ENCODE measurements around the gene DEAF1. TPM values are rescaled to one million over a fixed set of nuclear protein-coding genes. Genes with fewer than 3 reads are reported as not detected.

The DEAF1 gene
- total and polyA plus RNA-seq, 10 of the 15 experiments (the other 5 are each of a cell fraction or from before 2014, with no cell fraction given), result 0.68 to 51.3 (median 25.9) TPM

DNA sequence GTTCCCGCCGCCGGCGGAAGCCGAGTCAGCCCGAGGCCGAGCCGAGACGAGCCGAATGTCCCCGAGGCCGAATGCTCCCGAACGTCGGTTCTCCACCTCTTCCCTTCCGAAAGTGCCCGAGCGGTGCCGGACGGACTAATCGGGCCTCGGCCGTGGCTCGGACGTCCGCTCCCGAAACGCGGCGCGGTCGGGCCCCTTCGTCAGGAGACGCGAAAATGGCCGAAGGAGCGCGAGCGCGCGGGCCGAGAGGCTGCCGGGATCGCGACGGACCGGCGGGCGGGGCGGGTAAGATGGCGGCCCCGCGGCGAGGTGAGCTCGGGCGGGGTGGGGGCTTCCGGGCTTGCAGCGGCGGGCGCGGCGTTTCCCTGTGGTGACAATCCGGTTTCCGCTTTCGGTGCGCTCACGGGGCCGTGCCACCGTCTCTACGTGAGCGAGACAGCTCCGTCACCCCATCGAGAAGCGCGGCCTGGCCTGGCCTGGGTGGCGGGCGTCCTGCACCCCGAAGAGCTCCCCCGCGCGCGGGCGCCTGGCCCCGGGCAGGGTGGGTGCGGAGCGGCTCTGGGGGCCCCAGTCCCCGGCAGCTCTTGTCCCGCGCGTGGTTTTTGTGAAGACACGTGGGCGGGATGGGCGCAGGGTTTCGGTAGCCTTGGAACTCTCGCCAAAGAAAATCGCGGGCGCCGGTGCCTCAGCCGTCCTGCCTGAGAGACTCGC is 671 bp upstream of the DEAF1 start, which contains the start of gene TMEM80 (continued):
- TF ChIP-seq, protein P1, sequence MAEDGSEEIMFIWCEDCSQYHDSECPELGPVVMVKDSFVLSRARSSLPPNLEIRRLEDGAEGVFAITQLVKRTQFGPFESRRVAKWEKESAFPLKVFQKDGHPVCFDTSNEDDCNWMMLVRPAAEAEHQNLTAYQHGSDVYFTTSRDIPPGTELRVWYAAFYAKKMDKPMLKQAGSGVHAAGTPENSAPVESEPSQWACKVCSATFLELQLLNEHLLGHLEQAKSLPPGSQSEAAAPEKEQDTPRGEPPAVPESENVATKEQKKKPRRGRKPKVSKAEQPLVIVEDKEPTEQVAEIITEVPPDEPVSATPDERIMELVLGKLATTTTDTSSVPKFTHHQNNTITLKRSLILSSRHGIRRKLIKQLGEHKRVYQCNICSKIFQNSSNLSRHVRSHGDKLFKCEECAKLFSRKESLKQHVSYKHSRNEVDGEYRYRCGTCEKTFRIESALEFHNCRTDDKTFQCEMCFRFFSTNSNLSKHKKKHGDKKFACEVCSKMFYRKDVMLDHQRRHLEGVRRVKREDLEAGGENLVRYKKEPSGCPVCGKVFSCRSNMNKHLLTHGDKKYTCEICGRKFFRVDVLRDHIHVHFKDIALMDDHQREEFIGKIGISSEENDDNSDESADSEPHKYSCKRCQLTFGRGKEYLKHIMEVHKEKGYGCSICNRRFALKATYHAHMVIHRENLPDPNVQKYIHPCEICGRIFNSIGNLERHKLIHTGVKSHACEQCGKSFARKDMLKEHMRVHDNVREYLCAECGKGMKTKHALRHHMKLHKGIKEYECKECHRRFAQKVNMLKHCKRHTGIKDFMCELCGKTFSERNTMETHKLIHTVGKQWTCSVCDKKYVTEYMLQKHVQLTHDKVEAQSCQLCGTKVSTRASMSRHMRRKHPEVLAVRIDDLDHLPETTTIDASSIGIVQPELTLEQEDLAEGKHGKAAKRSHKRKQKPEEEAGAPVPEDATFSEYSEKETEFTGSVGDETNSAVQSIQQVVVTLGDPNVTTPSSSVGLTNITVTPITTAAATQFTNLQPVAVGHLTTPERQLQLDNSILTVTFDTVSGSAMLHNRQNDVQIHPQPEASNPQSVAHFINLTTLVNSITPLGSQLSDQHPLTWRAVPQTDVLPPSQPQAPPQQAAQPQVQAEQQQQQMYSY (CRISPR knock-in tag; IDR thresholded peaks at IDR 0.05), result no peak
- TF ChIP-seq BACH1 (IDR thresholded peaks at IDR 0.05; ENCODE audit: borderline replicate concordance) (peak; percentile 86), STAT3 (IDR thresholded peaks at IDR 0.05; ENCODE audit: low read depth, low read length) (no peak), RELB (IDR thresholded peaks at IDR 0.05; ENCODE audit: low read depth) (no peak), KDM1A (IDR thresholded peaks at IDR 0.05; ENCODE audit: borderline replicate concordance) (no peak), IRF5 (IDR thresholded peaks at IDR 0.05; ENCODE audit: borderline replicate concordance) (no peak), ZBTB11 (CRISPR knock-in tag; IDR thresholded peaks at IDR 0.05) (no peak), PAX5 (IDR thresholded peaks at IDR 0.05; ENCODE audit: borderline replicate concordance, low read depth, low read length) (no peak), PAX8 (IDR thresholded peaks at IDR 0.05) (no peak)
- TF ChIP-seq, protein P2, sequence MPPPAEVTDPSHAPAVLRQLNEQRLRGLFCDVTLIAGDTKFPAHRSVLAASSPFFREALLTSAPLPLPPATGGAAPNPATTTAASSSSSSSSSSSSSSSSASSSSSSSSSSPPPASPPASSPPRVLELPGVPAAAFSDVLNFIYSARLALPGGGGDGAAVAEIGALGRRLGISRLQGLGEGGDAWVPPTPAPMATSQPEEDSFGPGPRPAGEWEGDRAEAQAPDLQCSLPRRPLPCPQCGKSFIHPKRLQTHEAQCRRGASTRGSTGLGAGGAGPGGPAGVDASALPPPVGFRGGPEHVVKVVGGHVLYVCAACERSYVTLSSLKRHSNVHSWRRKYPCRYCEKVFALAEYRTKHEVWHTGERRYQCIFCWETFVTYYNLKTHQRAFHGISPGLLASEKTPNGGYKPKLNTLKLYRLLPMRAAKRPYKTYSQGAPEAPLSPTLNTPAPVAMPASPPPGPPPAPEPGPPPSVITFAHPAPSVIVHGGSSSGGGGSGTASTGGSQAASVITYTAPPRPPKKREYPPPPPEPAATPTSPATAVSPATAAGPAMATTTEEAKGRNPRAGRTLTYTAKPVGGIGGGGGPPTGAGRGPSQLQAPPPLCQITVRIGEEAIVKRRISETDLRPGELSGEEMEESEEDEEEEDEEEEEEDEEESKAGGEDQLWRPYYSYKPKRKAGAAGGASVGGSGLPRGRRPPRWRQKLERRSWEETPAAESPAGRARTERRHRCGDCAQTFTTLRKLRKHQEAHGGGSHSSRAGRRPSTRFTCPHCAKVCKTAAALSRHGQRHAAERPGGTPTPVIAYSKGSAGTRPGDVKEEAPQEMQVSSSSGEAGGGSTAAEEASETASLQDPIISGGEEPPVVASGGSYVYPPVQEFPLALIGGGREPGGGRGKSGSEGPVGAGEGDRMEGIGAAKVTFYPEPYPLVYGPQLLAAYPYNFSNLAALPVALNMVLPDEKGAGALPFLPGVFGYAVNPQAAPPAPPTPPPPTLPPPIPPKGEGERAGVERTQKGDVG (CRISPR knock-in tag; IDR thresholded peaks at IDR 0.05), result no peak
- TF ChIP-seq, protein P3, sequence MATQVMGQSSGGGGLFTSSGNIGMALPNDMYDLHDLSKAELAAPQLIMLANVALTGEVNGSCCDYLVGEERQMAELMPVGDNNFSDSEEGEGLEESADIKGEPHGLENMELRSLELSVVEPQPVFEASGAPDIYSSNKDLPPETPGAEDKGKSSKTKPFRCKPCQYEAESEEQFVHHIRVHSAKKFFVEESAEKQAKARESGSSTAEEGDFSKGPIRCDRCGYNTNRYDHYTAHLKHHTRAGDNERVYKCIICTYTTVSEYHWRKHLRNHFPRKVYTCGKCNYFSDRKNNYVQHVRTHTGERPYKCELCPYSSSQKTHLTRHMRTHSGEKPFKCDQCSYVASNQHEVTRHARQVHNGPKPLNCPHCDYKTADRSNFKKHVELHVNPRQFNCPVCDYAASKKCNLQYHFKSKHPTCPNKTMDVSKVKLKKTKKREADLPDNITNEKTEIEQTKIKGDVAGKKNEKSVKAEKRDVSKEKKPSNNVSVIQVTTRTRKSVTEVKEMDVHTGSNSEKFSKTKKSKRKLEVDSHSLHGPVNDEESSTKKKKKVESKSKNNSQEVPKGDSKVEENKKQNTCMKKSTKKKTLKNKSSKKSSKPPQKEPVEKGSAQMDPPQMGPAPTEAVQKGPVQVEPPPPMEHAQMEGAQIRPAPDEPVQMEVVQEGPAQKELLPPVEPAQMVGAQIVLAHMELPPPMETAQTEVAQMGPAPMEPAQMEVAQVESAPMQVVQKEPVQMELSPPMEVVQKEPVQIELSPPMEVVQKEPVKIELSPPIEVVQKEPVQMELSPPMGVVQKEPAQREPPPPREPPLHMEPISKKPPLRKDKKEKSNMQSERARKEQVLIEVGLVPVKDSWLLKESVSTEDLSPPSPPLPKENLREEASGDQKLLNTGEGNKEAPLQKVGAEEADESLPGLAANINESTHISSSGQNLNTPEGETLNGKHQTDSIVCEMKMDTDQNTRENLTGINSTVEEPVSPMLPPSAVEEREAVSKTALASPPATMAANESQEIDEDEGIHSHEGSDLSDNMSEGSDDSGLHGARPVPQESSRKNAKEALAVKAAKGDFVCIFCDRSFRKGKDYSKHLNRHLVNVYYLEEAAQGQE (IDR thresholded peaks at IDR 0.05; ENCODE audit: low read depth, low read length), result no peak

Measured in GM12878 (cell line).